A549 (cell line): Measurements from ENCODE around the gene MAP2K7. TPM values are rescaled to one million over a fixed set of nuclear protein-coding genes. Genes with fewer than 3 reads are reported as not detected.
A peak's percentile ranks its signal among the peaks of the same experiment; 100 is the strongest.

Experiments
- ATAC-seq, 2 experiments: fragments of 200-7000 bp in 1 of 2; fragments of >200 bp in 1 of 2; cut with Nextera tagmentation in 1 of 2; cut with Tn5 transposase in 1 of 2; 3 replicates each; pipeline versions ENCODE4 v1.8.0 to v1.9.1; 2018 to 2020; ENCODE audit warnings: mild to moderate bottlenecking in 1 of 2, moderate library complexity in 1 of 2
- CTCF ChIA-PET: fragments of 300-600 bp; sonication (Branson Sonifier 250); formaldehyde crosslinking; extraction: SDS; loops from one replicate; lab custom pipeline; 2021; ENCODE audit warnings: antibody characterized with exemption, inconsistent platforms; lab: Yijun Ruan, JAX
- POLR2A ChIA-PET: fragments of 350-600 bp; formaldehyde crosslinking; extraction: SDS; loops from one replicate; lab custom pipeline; 2021; ENCODE audit warnings: antibody characterized with exemption, inconsistent platforms; lab: Yijun Ruan, JAX
- DNase-seq, 2 experiments: peaks; one replicate each; pipeline versions ENCODE4 v3.0.0 to v3.0.0-alpha.2; 2011 to 2016; ENCODE audit warnings: low read depth in 1 of 2, low spot score in 1 of 2
- FAIRE-seq: peaks from 2 replicates; lab custom pipeline; 2011; peaks lifted over from hg19 to GRCh38; lab: Jason Lieb, UNC
- H3K27ac ChIP-seq, 2 experiments: fragments of >200 bp; sonication (Bioruptor Twin); formaldehyde crosslinking; 3 replicates each; pipeline ENCODE4 v1.5.1; 2016 to 2017
- H3K4me1 ChIP-seq: fragments of >200 bp; sonication (Bioruptor Twin); formaldehyde crosslinking; 3 replicates; pipeline ENCODE4 v1.6.1; 2016
- H3K4me2 ChIP-seq: fragments of >200 bp; sonication (Bioruptor Twin); formaldehyde crosslinking; 3 replicates; pipeline ENCODE4 v1.6.1; 2016
- H3K4me3 ChIP-seq: fragments of >200 bp; sonication (Bioruptor Twin); formaldehyde crosslinking; 3 replicates; pipeline ENCODE4 v1.5.1; 2016
- H3K9me3 ChIP-seq: fragments of >200 bp; sonication (Bioruptor Twin); formaldehyde crosslinking; 3 replicates; pipeline ENCODE4 v1.6.1; 2016
- BCL3 ChIP-seq: fragments of >200 bp; sonication (Bioruptor Twin); formaldehyde crosslinking; IDR thresholded peaks from 3 replicates; pipeline ENCODE4 v1.6.1; 2016
- CEBPB ChIP-seq, 2 experiments: fragments of >200 bp in 1 of 2; sonication (Bioruptor Twin) in 1 of 2; formaldehyde crosslinking in 1 of 2; IDR thresholded peaks; 2 replicates each; pipeline ENCODE4 v1.6.1; 2012 to 2016
- CTCF ChIP-seq: fragments of >200 bp; sonication (Bioruptor Twin); formaldehyde crosslinking; IDR thresholded peaks from 3 replicates; pipeline ENCODE4 v1.5.1; 2016
- ELK1 ChIP-seq: fragments of 150-350 bp; IDR thresholded peaks from 2 replicates; pipeline ENCODE4 v1.6.1; 2014; ENCODE audit warnings: low read depth, mild to moderate bottlenecking, low read length
- FOSB ChIP-seq: fragments of 250-450 bp; sonication (Bioruptor Pico); IDR thresholded peaks from 2 replicates; pipeline ENCODE4 v1.5.0; 2020; ENCODE audit warnings: mild to moderate bottlenecking, moderate library complexity
- FOSL2 ChIP-seq, 2 experiments: fragments of 450-650 bp in 1 of 2; fragments of >200 bp in 1 of 2; sonication (Bioruptor Twin) in 1 of 2; formaldehyde crosslinking; IDR thresholded peaks; 2 replicates each; pipeline versions ENCODE4 v1.5.0 to v1.6.1; 2016 to 2020; ENCODE audit warnings: mild to moderate bottlenecking in 1 of 2, moderate library complexity in 1 of 2
- HDAC2 ChIP-seq: fragments of 200-600 bp; sonication (generic); IDR thresholded peaks from 2 replicates; pipeline ENCODE4 v1.6.1; 2016
- JUN ChIP-seq, 2 experiments: fragments of >200 bp; sonication (Bioruptor Twin); formaldehyde crosslinking; IDR thresholded peaks; 2 replicates in 1 of 2; 3 replicates in 1 of 2; pipeline ENCODE4 v1.6.1; 2016 to 2017
- MAX ChIP-seq: IDR thresholded peaks from 2 replicates; pipeline ENCODE4 v1.6.1; 2012
- PBX3 ChIP-seq: IDR thresholded peaks from 2 replicates; pipeline ENCODE4 v1.6.1; 2012
- POLR2A ChIP-seq: IDR thresholded peaks from 2 replicates; pipeline ENCODE4 v1.6.1; 2012; ENCODE audit warnings: mild to moderate bottlenecking, low read length
- RAD21 ChIP-seq, 2 experiments: fragments of >200 bp in 1 of 2; sonication (Bioruptor Twin) in 1 of 2; formaldehyde crosslinking in 1 of 2; IDR thresholded peaks in 1 of 2; conservative IDR thresholded peaks in 1 of 2; 2 replicates in 1 of 2; 3 replicates in 1 of 2; pipeline ENCODE4 v1.6.1; 2012 to 2018; ENCODE audit warnings: inconsistent platforms in 1 of 2
- RARB ChIP-seq: fragments of 250-450 bp; sonication (Bioruptor Pico); IDR thresholded peaks from 2 replicates; pipeline ENCODE4 v1.8.0; 2021; ENCODE audit warnings: mild to moderate bottlenecking, moderate library complexity
- ZC3H11A ChIP-seq: fragments of 450-650 bp; IDR thresholded peaks from 2 replicates; pipeline ENCODE4 v1.6.1; 2014; ENCODE audit warnings: antibody characterized with exemption, mild to moderate bottlenecking
- ZSCAN20 ChIP-seq: fragments of 250-450 bp; sonication (Bioruptor Pico); IDR thresholded peaks from 2 replicates; pipeline ENCODE4 v1.8.0; 2022; ENCODE audit warnings: mild to moderate bottlenecking, moderate library complexity
- WGBS: methylation state at CpG from one replicate; pipeline ENCODE4 v1.1.6; 2017; ENCODE audit errors: missing lambda C conversion rate; 5-methylcytosine and 5-hydroxymethylcytosine counted together
- polyA plus RNA-seq, 4 experiments: library from polyadenylated mRNA; depleted of rRNA in 3 of 4; stranded (reverse); fragments of >200 nt; fragmentation: RNase III in 1 of 4; extraction: RNeasy Plus Mini Kit Qiagen cat#74134 plus additional on column Dnase treatment in 1 of 4; gene quantifications; 2 replicates in 3 of 4; 3 replicates in 1 of 4; pipeline ENCODE4 v1.2.3, GENCODE V29; 2011 to 2017
- TF ChIP-seq, protein P1 (sequence below): fragments of 250-450 bp; sonication (Bioruptor Pico); IDR thresholded peaks from 2 replicates; pipeline ENCODE4 v1.5.0; 2021; ENCODE audit warnings: mild to moderate bottlenecking, moderate library complexity, borderline replicate concordance
- TF ChIP-seq, protein P2 (sequence below): fragments of 250-450 bp; sonication (Bioruptor Pico); IDR thresholded peaks from 2 replicates; pipeline ENCODE4 v1.5.0; 2020; ENCODE audit warnings: low read depth, mild to moderate bottlenecking, moderate library complexity
- TF ChIP-seq, protein P3 (sequence below): fragments of 450-650 bp; IDR thresholded peaks from 2 replicates; pipeline ENCODE4 v1.6.1; 2014; ENCODE audit warnings: antibody characterized with exemption

The MAP2K7 gene
- polyA plus RNA-seq, 2 of the 4 experiments (the other 2 are of a cell fraction): 5.5 to 19.4 TPM

GRCh38 chr19:7894612-7895309, 8.9 kb upstream of the MAP2K7 start:
- no peak overlapping the region for H3K4me2 ChIP-seq
- DNase-seq (no peak), FAIRE-seq (no peak), ATAC-seq (peak; percentile 30 to 65; a peak in 4 of 6 replicates)
- H3K4me1 ChIP-seq: no peaks in the 10 kb centered on the region
- 79% methylated on average over 12 of the region's 18 CpGs for WGBS
- TF ChIP-seq POLR2A: no peak
- TF ChIP-seq, protein P1, sequence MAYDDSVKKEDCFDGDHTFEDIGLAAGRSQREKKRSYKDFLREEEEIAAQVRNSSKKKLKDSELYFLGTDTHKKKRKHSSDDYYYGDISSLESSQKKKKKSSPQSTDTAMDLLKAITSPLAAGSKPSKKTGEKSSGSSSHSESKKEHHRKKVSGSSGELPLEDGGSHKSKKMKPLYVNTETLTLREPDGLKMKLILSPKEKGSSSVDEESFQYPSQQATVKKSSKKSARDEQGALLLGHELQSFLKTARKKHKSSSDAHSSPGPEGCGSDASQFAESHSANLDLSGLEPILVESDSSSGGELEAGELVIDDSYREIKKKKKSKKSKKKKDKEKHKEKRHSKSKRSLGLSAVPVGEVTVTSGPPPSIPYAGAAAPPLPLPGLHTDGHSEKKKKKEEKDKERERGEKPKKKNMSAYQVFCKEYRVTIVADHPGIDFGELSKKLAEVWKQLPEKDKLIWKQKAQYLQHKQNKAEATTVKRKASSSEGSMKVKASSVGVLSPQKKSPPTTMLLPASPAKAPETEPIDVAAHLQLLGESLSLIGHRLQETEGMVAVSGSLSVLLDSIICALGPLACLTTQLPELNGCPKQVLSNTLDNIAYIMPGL (CRISPR knock-in tag): no peak
- TF ChIP-seq, protein P2, sequence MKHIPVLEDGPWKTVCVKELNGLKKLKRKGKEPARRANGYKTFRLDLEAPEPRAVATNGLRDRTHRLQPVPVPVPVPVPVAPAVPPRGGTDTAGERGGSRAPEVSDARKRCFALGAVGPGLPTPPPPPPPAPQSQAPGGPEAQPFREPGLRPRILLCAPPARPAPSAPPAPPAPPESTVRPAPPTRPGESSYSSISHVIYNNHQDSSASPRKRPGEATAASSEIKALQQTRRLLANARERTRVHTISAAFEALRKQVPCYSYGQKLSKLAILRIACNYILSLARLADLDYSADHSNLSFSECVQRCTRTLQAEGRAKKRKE: no peak
- CTCF ChIA-PET: interaction anchor here (1.3 kb wide), 1 partner anchor 8 kb away, joined by 4 read pairs; no protein-coding TSS in a partner anchor
- H3K27ac ChIP-seq: no peak overlapping the region
- H3K9me3 ChIP-seq: no peaks in the 10 kb centered on the region
- POLR2A ChIA-PET: no interaction called here
- no peak overlapping the region for H3K4me3 ChIP-seq

GRCh38 chr19:7895565-7895964, 8.1 kb upstream of the MAP2K7 start:
- 93% methylated on average over 4 of the region's 13 CpGs for WGBS
- TF ChIP-seq RARB (no peak), RAD21 (conservative IDR thresholded peaks at IDR 0.05 in 1 of 2, IDR thresholded peaks at IDR 0.05 in 1 of 2) (no peak), MAX (no peak), ELK1 (no peak), FOSL2 (IDR thresholded peaks at IDR 0.05) (no peak), FOSL2 (CRISPR knock-in tag; IDR thresholded peaks at IDR 0.05) (no peak), JUN (IDR thresholded peaks at IDR 0.05) (no peak), BCL3 (no peak), ZSCAN20 (CRISPR knock-in tag) (no peak), ZC3H11A (no peak), FOSB (CRISPR knock-in tag) (no peak), CEBPB (IDR thresholded peaks at IDR 0.05) (no peak), PBX3 (no peak), HDAC2 (no peak), CTCF (no peak)
- TF ChIP-seq, protein P3, sequence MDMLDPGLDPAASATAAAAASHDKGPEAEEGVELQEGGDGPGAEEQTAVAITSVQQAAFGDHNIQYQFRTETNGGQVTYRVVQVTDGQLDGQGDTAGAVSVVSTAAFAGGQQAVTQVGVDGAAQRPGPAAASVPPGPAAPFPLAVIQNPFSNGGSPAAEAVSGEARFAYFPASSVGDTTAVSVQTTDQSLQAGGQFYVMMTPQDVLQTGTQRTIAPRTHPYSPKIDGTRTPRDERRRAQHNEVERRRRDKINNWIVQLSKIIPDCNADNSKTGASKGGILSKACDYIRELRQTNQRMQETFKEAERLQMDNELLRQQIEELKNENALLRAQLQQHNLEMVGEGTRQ: no peak
- TF ChIP-seq, protein P1 (CRISPR knock-in tag): no peak
- POLR2A ChIA-PET: no interaction called here

More at GRCh38 chr19:7895565-7895964, 8.1 kb upstream of the MAP2K7 start:
- Histone ChIP-seq H3K27ac (no peak overlapping the region), H3K4me1 (no peaks in the 10 kb centered on the region), H3K4me3 (no peak overlapping the region), H3K4me2 (no peak overlapping the region), H3K9me3 (no peaks in the 10 kb centered on the region)
- DNase-seq (no peak), ATAC-seq (no peak), FAIRE-seq (no peak)
- CTCF ChIA-PET: no interaction called here
